Breast epithelium (tissue), 3 donors: Measurements from ENCODE around the gene SOCS1.
A peak's percentile ranks its signal among the peaks of the same experiment; 100 is the strongest.

Experiments used
- CTCF ChIP-seq, 3 donors: fragments of 450-650 bp; IDR thresholded peaks; one replicate each; pipeline ENCODE4 v1.5.1; 2016 to 2017; ENCODE audit warnings: antibody characterized with exemption in 3 of 3, mild to moderate bottlenecking in 3 of 3, moderate library complexity in 3 of 3
- POLR2AphosphoS5 ChIP-seq, 3 donors: sonication (generic); formaldehyde crosslinking; IDR thresholded peaks; one replicate each; pipeline ENCODE4 v1.6.1; 2017; ENCODE audit warnings: antibody characterized with exemption in 3 of 3

GRCh38 chr16:11257131-11257938 is 1.3 kb upstream of the SOCS1 start:
- TF ChIP-seq POLR2AphosphoS5 (IDR thresholded peaks at IDR 0.05) (peak in 1 of 3 donors; percentile 22), CTCF (IDR thresholded peaks at IDR 0.05) (peak; percentile 7 to 77 (median 64))
